ENCODE measurements around the gene CFAP300.

Gene CFAP300

GRCh38 chr11:102111011-102111786 is 64.0 kb downstream of the CFAP300 start:
- peak; percentile 74 for DNase-seq (ENCODE audit: low read depth)

DNA sequence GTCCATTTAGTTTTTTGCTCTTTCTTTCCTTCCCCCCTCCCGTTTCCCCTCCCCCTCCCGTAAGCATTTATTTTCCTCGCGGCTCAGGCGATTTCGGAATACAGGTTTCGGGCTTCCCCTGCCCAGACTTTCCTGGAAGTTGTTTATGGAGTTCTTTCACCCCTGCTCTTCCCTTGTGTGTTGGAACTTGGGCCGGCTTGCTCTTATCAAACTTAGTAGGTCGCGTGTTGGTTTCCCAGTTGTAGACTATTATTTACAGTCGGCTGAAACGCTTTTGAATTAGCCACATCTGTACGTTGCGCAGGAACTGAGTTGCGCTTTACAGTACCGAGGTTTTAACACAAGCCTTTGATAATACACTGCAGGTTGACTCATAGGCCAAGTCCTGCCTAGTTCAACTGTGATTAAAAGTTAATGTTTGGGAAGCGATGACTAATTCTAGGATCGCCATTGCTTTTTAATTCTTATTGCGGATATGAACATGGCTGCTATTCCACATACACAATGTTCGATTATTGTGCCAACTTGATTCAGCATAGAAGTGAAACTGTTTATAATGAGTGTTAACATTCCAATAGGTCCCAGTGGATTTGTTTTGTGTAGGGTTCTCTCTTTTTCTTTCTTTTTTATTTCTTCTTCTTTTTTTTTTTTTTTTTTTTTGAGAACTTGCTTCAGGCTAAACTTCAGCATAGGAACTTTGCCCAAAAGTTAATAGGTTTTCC is 64.7 kb downstream of the CFAP300 start:
- DNase-seq (ENCODE audit: low read depth): peak; percentile 59
- TF ChIP-seq, protein P1, sequence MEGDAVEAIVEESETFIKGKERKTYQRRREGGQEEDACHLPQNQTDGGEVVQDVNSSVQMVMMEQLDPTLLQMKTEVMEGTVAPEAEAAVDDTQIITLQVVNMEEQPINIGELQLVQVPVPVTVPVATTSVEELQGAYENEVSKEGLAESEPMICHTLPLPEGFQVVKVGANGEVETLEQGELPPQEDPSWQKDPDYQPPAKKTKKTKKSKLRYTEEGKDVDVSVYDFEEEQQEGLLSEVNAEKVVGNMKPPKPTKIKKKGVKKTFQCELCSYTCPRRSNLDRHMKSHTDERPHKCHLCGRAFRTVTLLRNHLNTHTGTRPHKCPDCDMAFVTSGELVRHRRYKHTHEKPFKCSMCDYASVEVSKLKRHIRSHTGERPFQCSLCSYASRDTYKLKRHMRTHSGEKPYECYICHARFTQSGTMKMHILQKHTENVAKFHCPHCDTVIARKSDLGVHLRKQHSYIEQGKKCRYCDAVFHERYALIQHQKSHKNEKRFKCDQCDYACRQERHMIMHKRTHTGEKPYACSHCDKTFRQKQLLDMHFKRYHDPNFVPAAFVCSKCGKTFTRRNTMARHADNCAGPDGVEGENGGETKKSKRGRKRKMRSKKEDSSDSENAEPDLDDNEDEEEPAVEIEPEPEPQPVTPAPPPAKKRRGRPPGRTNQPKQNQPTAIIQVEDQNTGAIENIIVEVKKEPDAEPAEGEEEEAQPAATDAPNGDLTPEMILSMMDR (IDR thresholded peaks at IDR 0.05; ENCODE audit: low read depth, low read length, missing control alignments): no peak
- in situ Hi-C loops (cut with HindIII; ENCODE audit: low sequenced_read_pairs): no loop called here
- H3K4me3 ChIP-seq (ENCODE audit: low read depth, low read length): peak overlapping the region; percentile 93

More at GRCh38 chr11:102111011-102111786, 64.0 kb downstream of the CFAP300 start:
- TF ChIP-seq, protein P1 (IDR thresholded peaks at IDR 0.05; ENCODE audit: low read depth, low read length, missing control alignments): peak; percentile 8
- peak overlapping the region; percentile 93 for H3K4me3 ChIP-seq (ENCODE audit: low read depth, low read length)
- in situ Hi-C loops (cut with HindIII; ENCODE audit: low sequenced_read_pairs): no loop called here

- peak overlapping the region; percentile 93 for H3K4me3 ChIP-seq (ENCODE audit: low read depth, low read length)
- TF ChIP-seq, protein P1 (IDR thresholded peaks at IDR 0.05; ENCODE audit: low read depth, low read length, missing control alignments): no peak
- in situ Hi-C loops (cut with HindIII; ENCODE audit: low sequenced_read_pairs): no loop called here
- DNase-seq (ENCODE audit: low read depth): no peak
Measured at GRCh38 chr11:102112509-102112821, 65.2 kb downstream of the CFAP300 start.

- no peak for DNase-seq (ENCODE audit: low read depth)
- TF ChIP-seq, protein P1 (IDR thresholded peaks at IDR 0.05; ENCODE audit: low read depth, low read length, missing control alignments): no peak
- in situ Hi-C loops (cut with HindIII; ENCODE audit: low sequenced_read_pairs): no loop called here
- H3K4me3 ChIP-seq (ENCODE audit: low read depth, low read length): peak overlapping the region; percentile 93
Measured at GRCh38 chr11:102114032-102114431, 66.8 kb downstream of the CFAP300 start.

GRCh38 chr11:102115557-102115956 is 68.3 kb downstream of the CFAP300 start:
- H3K4me3 ChIP-seq (ENCODE audit: low read depth, low read length): peak overlapping the region; percentile 9
- TF ChIP-seq, protein P1 (IDR thresholded peaks at IDR 0.05; ENCODE audit: low read depth, low read length, missing control alignments): no peak
- in situ Hi-C loops (cut with HindIII; ENCODE audit: low sequenced_read_pairs): no loop called here
- DNase-seq (ENCODE audit: low read depth): no peak

- DNase-seq (ENCODE audit: low read depth): no peak
- TF ChIP-seq, protein P1 (IDR thresholded peaks at IDR 0.05; ENCODE audit: low read depth, low read length, missing control alignments): no peak
- no peak overlapping the region for H3K4me3 ChIP-seq (ENCODE audit: low read depth, low read length)
- in situ Hi-C loops (cut with HindIII; ENCODE audit: low sequenced_read_pairs): no loop called here
Measured at GRCh38 chr11:102116453-102117205, 69.4 kb downstream of the CFAP300 start.

All from astrocyte of the cerebellum (primary cell).